T-helper 1 cell treated with Interleukin-12 subunit alpha and Interleukin-12 subunit beta and Interleukin-4 antibody, amounts not matched to agents 30 ng/mL and 1 ng/mL, for 36 hours (primary cell): Measurements from ENCODE around the gene NUB1. TPM values are rescaled to one million over a fixed set of nuclear protein-coding genes. Genes with fewer than 3 reads are reported as not detected.

Source experiments
- intact Hi-C: fragments of 100-400 bp; cut with micrococcal nuclease; formaldehyde crosslinking; loops from one replicate; pipeline ENCODE4 v1.15.1; 2024
- total RNA-seq: library from RNA; stranded (reverse); gene quantifications from 2 replicates; pipeline ENCODE4 v1.2.3, GENCODE V29; 2022

NUB1 gene
- total RNA-seq, 1 donor from 2014 or later: 66.5 TPM

DNA sequence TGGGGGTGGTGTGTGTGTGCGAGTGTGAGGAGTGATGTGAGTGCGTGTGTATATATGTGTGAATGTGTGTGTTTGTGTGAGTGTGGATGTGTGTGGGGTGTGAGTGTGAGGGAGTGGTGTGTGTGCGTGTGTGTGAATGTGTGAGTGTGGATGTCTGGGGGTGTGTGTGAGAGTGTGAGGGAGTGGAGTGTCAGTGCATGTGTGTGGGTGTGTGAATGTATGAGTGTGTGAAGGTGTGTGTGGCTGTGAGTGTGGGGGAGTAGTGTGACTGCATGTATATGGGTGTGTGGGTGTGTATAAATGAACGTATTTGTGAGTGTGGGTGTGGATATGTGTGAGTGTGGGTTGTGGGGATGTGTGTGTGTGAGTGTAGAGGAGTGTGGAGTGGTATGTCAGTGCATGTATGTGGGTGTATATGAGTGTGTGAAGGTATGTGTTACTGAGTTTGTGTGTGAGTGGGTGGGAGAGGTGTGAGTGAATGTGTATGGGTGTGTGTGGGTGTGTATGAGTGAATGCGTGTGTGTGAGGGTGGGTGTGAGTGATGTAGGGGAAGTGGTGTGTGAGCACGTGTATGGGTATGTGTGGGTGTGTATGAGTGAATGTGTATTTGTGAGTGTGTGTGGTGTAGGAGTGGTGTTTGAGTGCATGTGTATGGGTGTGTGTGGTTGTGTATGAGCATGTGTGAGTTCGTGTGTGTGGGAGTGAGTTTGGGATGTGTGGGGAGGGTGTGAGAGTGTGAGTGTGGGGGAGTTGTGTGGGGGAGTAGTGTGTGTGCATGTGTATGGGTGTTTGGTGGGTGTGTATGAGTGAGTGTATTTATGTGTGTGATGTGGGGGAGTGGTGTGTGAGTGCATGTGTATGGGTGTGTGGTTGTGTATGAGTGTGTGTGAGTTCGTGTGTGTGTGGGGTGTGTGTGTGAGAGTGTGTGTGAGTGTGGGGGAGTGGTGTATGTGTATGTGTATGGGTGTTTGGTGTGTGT is 28.5 kb upstream of the NUB1 start:
- intact Hi-C loops: no loop called here

DNA sequence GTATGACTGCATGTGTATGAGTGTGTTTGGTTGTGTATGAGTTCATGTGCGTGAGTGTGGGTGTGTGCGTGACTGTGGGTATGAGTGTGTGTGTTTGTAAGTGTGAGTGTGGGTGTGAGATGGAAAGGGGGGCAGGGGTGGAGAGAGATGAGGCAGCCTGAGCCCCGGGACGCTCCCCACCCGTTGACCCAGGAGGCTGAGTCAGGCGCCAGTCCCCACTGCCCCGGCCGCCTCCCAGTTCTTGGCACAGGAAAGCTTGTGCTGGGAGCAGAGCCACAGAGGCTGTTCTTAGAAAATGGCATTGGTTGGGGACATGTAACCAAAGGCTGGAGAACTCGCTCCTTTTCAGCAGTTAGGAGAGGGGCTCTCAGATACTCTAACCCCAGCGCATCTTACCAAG is 27.8 kb upstream of the NUB1 start:
- intact Hi-C loops: loop anchor here (2.0 kb wide), 1 partner anchor 445 kb away; no protein-coding TSS in a partner anchor

DNA sequence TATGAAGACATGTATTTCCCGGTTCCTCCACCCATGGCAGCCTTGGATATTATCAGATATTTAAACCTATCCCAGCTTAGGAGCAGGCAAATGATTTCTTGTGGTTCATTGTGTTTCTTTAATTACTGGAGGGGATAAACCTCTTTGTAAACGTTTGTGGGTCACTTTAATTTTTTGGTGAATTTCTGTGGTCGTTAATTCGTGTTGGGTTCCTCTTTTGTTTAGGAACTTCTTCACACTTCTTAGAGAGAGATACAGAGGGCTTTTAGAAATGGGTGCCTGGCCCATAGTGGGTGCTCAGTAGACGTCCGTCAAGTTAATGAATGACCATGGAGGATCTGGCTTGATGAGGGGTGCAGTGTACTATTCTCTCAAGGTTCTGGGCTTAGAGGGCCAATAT is 27.2 kb upstream of the NUB1 start:
- intact Hi-C loops: loop anchor here (2.0 kb wide), 1 partner anchor 444 kb away; no protein-coding TSS in a partner anchor

DNA sequence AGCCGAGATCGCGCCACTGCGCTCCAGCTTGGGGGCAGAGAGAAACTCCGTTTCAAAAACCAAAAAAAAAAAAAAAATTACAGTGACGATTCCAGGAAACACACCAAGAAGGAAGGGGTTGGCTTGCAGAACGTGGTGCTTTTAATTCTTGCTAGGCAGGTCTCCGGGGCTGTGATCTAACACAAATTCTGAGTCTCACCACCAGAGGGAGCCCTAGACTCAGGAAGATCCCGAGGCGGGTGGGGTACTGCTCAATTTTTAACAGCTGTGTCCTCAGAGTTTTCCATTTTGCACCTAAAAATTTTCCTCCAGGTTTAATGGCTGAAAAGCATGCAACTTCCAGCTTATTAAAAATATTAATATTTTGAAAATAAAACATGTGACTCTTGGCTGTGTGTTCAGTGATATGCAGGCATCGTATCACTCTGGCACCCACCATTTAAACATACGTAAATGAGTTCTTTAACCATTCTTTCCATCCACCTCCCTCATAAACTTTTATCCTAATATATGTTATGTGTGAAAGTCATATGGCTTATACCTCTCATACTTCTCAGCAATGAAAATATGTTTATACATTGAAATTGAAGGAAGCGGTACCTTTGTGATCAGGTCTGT is 26.5 kb upstream of the NUB1 start:
- intact Hi-C loops: loop anchor here (1.0 to 2.0 kb wide), 7 partner anchors 25 to 444 kb away; partner anchors contain the start of gene RHEB

DNA sequence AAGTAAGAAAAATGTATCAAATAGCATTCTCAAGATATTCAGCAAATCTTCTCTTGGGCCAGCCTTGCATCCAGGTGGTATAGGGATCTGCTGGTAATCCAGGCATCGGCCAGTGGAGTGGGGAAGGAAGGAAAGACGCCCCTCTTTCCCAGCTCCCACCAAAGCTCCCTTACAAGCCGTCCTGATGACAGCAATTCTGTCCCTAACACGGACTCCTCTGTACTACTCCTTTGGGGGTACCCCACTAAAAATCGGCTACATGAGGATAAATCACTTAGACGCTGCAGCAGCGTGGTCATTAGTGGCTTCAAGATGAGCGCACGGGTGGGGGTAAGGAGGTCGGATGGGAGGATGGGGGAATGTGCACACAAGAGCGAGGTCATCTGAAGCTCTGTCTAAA is 24.7 kb upstream of the NUB1 start:
- intact Hi-C loops: no loop called here

DNA sequence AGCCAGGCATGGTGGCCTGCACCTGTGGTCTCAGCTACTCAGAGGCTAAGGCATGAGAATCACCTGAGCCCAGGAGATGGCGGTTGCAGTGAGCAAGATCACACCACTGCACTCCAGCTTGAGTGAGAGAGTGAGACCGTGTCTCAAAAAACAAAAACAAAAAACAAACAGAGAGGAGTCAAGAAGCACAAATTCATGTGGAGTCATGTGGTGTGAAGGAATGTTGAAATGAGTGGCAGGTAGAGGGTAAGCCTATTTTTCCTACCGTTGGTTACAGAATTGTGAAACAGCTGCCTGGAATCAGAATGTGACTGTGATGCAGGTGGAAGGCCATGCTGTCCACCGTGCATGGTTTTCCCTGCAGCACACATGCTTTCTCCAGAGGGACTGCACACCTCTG is 23.7 kb upstream of the NUB1 start:
- intact Hi-C loops: no loop called here

DNA sequence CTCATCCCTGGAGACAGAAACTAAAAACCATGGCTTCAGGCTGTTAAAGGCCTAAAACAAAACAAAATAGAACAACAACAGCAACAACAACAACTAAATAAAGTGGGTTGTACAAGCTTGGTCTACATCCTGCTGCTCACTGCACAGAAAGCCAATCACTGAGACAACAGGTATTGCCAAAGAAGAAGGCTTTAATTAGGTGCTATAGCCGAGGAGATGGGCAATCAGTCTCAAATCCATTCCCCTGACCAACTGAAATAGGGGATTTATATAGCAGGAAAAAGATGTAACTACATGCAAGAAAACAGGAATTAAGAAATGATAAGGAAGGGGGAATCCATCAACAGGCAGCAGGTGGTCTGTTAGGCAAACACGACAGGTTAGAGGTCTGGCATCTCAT is 22.4 kb upstream of the NUB1 start:
- intact Hi-C loops: no loop called here

DNA sequence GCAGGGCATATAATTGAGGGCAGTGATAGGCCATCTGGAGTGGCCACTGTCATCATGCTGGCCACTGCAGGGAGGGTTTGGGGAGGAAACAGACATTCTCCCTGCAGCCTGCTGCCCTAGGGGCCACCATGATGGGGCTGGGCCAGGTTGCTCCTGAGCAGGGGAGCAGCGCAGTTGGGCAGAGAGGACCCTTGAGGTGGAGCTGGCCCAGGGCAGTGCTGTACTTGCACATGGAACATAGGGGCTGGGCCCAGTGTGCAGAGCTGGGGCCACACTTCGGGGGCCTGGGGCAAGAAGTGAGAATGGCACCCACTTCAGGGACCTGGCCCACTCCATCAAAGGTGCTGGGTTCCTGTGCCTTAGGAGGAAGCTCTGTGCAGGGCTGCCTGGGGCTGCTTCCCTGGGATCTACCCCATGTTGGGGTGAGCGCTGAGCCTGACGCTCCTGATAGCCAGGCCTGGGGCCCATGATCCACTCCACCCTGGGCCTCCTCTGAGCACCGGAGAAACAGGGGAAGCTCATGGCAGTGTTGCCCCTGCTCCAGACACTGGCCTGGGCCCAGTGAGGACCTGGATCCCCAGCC is 21.3 kb upstream of the NUB1 start:
- intact Hi-C loops: no loop called here

DNA sequence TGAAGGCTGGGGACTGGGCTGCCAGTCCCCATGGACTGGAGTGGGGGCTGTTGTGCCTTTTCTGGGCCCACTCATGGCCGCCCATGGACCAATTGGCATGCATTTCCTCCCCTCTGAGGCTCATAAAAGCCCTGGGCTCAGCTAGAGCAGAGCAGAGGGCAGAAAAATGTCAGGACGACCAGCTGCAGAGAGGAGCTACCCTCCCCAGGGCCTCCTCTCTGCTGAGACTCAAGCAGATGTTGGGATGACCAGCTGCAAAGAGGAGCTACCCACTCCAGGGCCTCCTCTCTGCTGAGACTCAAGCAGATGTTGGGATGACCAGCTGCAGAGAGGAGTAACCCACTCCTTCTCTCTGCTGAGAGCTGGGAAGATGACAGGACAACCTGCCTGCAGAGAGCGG is 20.3 kb upstream of the NUB1 start:
- intact Hi-C loops: no loop called here

DNA sequence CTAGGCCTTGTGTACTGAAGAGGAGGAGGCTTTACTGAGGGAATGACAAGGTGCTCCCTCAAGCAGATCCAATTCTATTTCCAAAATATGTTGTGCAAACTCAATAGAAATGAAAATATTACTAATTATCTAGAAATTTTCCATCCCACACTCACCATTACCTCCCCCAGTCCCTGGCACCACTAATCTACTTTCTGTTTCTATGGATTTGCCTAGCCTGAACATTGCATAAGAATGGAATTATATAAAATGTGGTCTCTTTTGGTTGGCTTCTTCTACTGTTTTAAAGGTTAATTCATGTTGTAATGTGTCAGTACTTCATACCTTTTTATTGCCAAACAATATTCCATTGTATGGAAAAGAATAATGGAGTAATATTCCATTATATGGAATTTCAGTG is 18.7 kb upstream of the NUB1 start:
- intact Hi-C loops: no loop called here

DNA sequence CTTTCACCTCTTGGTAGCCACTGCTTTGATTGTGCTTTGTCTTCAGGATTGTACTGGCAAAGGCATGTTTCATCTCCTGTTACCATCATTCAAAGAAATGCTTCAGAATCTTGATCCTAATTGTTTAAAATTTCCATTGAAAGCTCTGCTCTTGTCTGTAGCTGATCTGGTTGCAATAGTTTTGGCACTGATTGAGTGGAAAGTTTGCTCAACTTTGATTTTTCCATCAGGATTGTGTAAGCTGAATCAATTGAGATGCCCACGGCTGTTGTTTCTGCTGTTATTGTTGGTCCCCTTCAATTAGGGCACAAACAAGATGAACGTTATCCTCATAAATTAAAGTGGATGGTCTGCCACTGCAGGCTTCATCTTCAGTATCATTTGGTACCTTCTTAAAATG is 14.6 kb upstream of the NUB1 start:
- intact Hi-C loops: no loop called here

DNA sequence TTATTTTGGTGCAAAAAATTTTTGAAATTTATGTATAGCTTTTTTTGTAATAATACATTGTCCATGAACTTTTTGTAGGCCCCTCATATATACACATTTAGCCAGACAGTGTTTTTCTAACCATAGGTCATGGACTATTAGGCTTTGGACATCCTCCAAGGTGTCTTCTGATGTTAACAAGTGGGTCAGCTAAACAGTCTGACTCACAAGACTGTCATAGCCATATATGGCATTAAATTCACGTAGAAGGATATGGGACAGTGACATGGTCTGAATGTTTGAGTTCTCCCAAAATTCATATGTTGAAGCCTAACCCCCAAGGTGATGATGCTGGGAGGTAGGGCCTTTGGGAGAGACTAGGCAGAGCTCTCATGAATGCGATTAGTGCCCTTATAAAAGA is 14.0 kb upstream of the NUB1 start:
- intact Hi-C loops: no loop called here

DNA sequence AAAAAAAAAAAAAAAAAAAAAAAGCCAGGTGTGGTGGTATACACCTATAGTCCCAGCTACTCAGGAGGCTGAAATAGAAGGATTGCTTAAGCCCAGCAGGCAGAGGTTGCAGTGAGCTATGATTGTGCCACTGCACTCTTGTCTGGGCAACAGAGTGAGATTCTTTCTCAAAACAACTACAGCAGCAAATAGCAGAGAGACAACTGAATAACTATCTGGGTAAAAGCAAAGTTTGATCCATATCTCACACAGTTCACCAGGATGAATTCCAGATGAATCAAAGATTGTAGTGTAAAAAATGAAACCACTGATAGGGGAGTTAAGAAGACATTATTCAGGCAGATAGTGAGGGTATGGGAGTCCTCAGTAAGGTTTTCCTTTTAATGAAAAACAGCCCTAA is 11.4 kb upstream of the NUB1 start:
- intact Hi-C loops: no loop called here

DNA sequence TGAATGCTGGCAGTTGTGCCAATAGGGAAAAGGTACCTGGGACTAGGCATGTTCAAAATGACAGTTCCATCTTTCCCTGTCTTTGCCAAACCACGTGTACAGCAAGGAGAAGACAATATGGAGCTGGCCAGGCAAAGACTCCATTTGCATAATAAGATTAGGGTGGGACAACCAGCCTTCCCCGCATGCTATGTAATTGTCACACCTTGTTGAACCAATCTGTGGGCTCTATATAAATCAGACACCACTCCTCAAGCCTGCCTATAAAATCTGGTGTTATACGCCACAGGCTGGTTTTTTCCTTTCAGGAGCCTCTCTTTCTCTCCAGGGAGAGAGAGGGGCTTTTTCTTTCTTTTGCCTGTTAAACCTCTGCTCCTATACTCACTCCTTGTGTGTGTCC is 11.0 kb upstream of the NUB1 start:
- intact Hi-C loops: no loop called here

DNA sequence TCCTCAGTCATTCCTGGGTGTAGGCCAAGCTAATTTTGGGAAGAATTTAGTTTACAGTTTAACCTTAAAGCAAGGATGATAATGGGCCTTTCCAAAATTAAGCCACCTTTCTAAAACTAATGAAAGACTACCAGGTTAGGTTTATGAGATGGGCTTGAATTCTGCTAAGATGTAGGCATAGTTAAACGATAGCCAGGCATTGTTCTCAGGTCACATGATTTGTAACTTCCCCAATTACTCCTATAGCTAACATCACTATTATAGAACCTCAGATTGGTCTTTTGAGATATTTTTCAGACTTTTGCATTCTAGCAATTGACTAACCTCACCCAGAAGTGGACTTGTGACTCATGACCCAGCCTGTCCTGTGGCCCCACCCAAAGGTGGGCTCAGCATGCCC is 7.0 kb upstream of the NUB1 start:
- intact Hi-C loops: no loop called here

DNA sequence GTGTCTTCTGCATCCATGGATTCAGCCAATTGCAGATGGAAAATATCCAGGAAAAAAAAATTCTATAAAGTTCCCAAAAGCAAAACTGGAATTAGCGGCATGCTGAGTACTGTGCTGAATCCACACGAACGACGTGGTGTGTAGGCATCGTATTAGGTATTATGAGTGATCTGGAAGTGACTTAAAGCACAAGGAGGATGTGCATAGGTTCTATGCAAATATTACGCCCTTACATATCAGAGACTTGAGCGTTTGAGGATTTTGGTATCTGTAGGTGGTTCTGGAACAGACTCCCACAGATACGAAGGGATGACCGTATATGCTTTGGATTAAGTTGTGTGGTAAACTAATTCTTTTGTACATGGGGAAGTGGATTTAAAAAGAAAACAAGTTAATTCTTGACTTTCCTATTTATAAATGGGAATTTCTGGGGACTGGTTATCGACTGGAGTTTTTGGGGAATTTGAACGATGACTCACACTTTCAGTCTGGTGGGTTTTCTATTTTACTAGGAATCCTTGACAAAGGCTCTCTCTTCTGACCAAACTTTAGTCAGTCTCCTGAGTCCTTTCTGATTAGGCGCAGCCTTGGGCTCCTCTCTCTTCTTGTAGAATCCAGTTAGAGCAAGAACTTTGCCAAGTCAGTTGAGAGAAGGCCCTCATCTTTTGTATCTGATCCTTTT is 5.4 kb upstream of the NUB1 start:
- intact Hi-C loops: no loop called here

DNA sequence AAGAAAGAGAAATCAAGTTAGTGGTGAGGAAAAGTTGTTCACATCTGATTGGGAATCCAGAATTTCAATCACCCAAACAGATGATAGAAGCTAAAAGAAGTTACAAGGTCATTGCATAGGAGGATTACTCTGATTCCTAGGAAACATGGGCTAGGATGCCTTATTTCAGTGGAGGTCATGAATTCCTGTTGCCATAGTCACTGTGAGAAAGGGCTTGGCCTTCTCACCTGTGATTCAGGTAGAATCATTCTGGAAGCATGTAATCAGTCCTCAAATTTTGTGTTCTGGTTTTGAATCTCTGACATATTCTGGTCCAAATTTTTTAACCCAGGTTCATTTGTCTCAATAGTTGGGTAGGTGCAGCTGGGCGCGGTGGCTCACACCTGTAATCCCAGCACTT is 4.3 kb upstream of the NUB1 start:
- intact Hi-C loops: no loop called here

DNA sequence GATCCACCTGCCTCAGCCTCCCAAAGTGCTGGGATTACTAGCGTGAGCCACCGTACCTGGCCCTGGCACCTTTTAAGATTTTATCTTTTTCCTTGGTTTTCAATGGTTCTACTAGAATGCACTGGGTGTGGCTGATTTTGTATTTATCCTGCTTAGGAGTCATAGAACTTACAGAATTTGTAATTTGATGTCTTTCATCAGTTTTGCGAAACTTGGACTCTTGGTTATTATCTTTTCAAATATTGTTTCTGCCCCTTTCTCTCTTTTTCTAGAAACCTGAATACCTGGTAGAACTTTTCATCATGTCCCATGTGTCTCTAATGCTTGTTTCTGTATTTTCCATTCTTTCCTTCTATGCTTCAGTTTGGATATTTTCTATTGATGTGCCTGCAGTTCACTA is 2.8 kb upstream of the NUB1 start:
- intact Hi-C loops: loop anchor here (2.0 kb wide), 1 partner anchor 14 kb away; no protein-coding TSS in a partner anchor

DNA sequence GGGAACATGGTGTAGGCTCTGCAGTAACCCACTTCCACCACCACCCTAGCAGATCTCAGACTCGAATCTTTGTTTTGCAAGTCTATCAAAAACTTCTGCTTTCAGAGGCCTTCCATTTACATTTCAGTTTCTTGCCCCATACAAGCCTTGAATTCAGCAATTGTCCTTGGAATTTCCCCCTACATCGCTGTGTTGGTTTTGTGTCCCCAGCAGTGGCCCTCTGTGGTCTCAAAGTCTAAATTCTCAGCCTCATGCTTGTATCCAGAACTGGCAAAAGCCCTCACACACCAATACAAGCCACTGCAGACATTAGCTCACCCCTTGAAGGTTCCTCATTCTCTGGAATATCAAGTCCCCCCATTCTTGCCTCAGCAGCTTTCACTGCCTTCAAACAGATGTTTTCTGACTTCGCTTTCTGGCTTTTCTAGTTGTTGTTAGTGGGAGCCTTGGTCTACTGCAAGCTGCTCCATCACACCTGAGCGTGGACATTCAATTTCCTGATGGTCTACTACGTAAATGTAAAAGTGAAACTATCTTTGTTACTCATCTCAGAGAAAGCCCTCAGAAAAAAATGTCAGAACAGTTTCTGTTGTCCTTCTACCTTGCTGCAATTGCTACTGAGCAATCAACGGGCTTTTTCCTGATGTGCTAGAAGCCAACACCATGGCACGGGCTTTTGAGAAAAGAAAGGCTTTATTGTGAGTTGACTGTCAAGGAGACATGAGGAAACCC is 1.8 kb upstream of the NUB1 start:
- intact Hi-C loops: loop anchor here (1.0 to 5.0 kb wide), 4 partner anchors 13 to 1758 kb away; partner anchors contain the start of genes ACTR3C and LRRC61

DNA sequence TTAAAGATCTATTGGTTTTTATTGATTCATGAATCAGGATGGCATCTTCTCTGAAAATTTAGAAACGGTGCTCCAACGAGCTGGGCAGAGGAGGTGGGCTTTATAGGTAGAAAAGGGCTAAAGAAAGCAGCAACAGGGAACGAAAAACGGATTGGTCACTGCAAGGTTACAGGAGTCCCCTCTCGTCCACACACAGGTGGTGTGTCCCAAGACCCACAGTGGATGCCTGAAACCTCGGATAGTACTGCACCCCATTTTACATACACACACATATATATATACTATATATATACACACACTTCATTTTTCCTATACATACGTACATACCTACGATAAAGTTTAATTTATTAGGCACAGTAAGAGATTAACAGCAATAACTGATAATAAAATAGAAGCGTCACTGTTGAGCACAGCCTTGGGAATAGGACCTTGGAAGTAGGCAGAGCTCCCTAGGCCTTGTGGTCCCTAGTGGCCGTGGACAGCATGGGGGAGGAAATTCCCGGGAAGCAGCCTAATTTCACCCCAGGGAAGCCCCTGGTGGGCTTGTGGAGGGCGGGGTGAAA is 737 bp upstream of the NUB1 start:
- intact Hi-C loops: loop anchor here (1.0 to 5.0 kb wide), 7 partner anchors 26 to 1759 kb away; partner anchors contain the start of genes ABCB8, ABCF2, ACTR3C and CHPF2
